Gastrocnemius medialis (tissue), 4 donors: ENCODE measurements around the gene S100A14. TPM values are rescaled to one million over a fixed set of nuclear protein-coding genes. Genes with fewer than 3 reads are reported as not detected.
A peak's percentile ranks its signal among the peaks of the same experiment; 100 is the strongest.

Experiments used
- ATAC-seq, 2 donors: fragments of 150-250 bp; one replicate each; pipeline ENCODE4 v1.9.1; 2016
- DNase-seq, 2 donors: peaks; one replicate each; pipeline ENCODE4 v3.0.0-alpha.2; 2019
- H3K27ac ChIP-seq, 4 donors: fragments of 200-600 bp; sonication (generic); 1 replicate in 1 of 4; 2 replicates in 3 of 4; pipeline ENCODE4 v1.5.1; 2016 to 2018; ENCODE audit warnings: mild to moderate bottlenecking in 2 of 4, moderate library complexity in 1 of 4
- H3K27me3 ChIP-seq, 3 donors: fragments of 200-600 bp; sonication (generic) in 2 of 3; 1 replicate in 1 of 3; 2 replicates in 2 of 3; pipeline versions ENCODE4 v1.5.1 to v1.6.0; 2016 to 2019; ENCODE audit warnings: mild to moderate bottlenecking in 1 of 3, moderate library complexity in 1 of 3
- H3K36me3 ChIP-seq, 2 donors: fragments of 200-600 bp; sonication (generic) in 1 of 2; one replicate each; pipeline ENCODE4 v1.5.1; 2017 to 2018
- H3K4me1 ChIP-seq, 2 donors: fragments of 200-600 bp; sonication (generic) in 1 of 2; one replicate each; pipeline ENCODE4 v1.5.1; 2016 to 2017; ENCODE audit warnings: mild to moderate bottlenecking in 2 of 2
- H3K4me3 ChIP-seq, 4 donors: fragments of 200-600 bp; sonication (generic) in 3 of 4; 1 replicate in 1 of 4; 2 replicates in 3 of 4; pipeline ENCODE4 v1.5.1; 2016 to 2019; ENCODE audit warnings: mild to moderate bottlenecking in 2 of 4
- H3K9me3 ChIP-seq, 3 donors: fragments of 200-600 bp; sonication (generic) in 2 of 3; 1 replicate in 1 of 3; 2 replicates in 2 of 3; pipeline ENCODE4 v1.5.1; 2016 to 2019
- POLR2A ChIP-seq, 2 donors: fragments of 450-650 bp; IDR thresholded peaks; one replicate each; pipeline ENCODE4 v1.6.1; 2017; ENCODE audit warnings: antibody characterized with exemption in 2 of 2, mild to moderate bottlenecking in 2 of 2, moderate library complexity in 2 of 2
- in situ Hi-C, 4 donors: fragments of 200-750 bp; cut with MboI; loops; one replicate each; pipeline versions ENCODE4 v1.15.0 to v1.8.0; 2017; ENCODE audit warnings: low sequenced_read_pairs in 4 of 4
- intact Hi-C: fragments of 100-400 bp; cut with DNase I; formaldehyde crosslinking; loops from one replicate; pipeline ENCODE4 v1.15.1; 2023; ENCODE audit warnings: low total_unique reads
- total RNA-seq, 4 donors: library from RNA; depleted of rRNA; stranded (reverse); fragments of >200 nt; gene quantifications; one replicate each; pipeline versions ENCODE4 v1.1.0 to v1.2.3, GENCODE V29; 2016
- TF ChIP-seq, protein P1 (sequence below), 5 experiments: fragments of 450-650 bp in 3 of 5; fragments of 200-600 bp in 2 of 5; sonication (generic) in 2 of 5; IDR thresholded peaks in 4 of 5; conservative IDR thresholded peaks in 1 of 5; 1 replicate in 4 of 5; 2 replicates in 1 of 5; pipeline ENCODE4 v1.5.1; 2016 to 2019; ENCODE audit warnings: antibody characterized with exemption in 5 of 5, mild to moderate bottlenecking in 3 of 5, moderate library complexity in 3 of 5

The S100A14 gene
- total RNA-seq, 4 donors from 2014 or later: 1.8 TPM; not detected in 3

DNA sequence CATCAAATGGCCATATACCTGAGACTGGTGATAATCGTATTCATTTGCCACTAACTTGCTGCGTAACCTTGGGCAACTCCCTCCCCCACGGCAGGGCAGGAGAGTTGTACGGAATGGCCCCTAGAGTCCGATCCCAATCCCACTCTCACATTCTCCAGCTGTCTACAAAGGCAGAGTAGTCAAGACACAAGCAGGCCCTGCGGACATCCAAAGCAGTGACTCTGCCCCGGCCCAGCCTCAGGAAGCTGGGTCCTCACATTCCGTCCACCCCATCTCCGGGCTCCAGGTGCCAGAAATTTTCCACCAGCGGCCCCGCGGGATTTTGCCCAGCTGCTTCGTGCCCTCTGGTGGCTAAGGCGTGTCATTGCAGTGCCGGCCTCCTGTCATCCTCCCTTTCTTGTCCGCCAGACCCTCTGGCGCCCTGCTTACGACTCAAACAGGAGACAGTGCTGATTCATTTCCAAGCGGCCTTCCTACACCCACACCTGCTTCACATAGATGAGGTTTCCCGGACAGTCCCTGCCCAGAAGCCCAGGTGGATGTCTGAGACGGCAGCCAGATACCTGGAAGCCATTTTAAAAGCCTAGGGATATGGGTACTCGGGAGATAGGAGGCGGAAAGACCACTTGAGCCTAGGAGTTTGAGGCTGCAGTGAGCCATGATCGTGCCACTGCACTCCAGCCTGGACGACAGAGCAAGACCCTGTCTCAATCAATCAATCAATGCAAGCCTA, 47.6 kb downstream of the S100A14 start:
- TF ChIP-seq, protein P1, sequence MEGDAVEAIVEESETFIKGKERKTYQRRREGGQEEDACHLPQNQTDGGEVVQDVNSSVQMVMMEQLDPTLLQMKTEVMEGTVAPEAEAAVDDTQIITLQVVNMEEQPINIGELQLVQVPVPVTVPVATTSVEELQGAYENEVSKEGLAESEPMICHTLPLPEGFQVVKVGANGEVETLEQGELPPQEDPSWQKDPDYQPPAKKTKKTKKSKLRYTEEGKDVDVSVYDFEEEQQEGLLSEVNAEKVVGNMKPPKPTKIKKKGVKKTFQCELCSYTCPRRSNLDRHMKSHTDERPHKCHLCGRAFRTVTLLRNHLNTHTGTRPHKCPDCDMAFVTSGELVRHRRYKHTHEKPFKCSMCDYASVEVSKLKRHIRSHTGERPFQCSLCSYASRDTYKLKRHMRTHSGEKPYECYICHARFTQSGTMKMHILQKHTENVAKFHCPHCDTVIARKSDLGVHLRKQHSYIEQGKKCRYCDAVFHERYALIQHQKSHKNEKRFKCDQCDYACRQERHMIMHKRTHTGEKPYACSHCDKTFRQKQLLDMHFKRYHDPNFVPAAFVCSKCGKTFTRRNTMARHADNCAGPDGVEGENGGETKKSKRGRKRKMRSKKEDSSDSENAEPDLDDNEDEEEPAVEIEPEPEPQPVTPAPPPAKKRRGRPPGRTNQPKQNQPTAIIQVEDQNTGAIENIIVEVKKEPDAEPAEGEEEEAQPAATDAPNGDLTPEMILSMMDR (IDR thresholded peaks at IDR 0.05 in 4 of 5, conservative IDR thresholded peaks at IDR 0.05 in 1 of 5): peak; percentile 97 to 100 (median 99)
- TF ChIP-seq POLR2A (IDR thresholded peaks at IDR 0.05): no peak
- H3K27me3 ChIP-seq: no peaks in the 10 kb centered on the region
- ATAC-seq: peak; percentile 28 to 37
- peak overlapping the region; percentile 87 to 94 (median 92) for H3K27ac ChIP-seq
- intact Hi-C loops (loop anchor here (1.0 to 10.0 kb wide), 5 partner anchors 35 to 419 kb away; partner anchors contain the start of genes ILF2, RAB13 and S100A9), in situ Hi-C loops (loop anchor here in 3 of 4 donors (5.0 to 10.0 kb wide), 2 partner anchors 36 to 54 kb away; no protein-coding TSS in a partner anchor)
- peaks cover 34 to 51% of the 10 kb centered on the region in 2 donors for H3K4me1 ChIP-seq
- H3K36me3 ChIP-seq: no peaks in the 10 kb centered on the region
- peak overlapping the region; percentile 28 to 52 (median 40) for H3K4me3 ChIP-seq
- peak; percentile 78 to 91 for DNase-seq
- no peaks in the 10 kb centered on the region for H3K9me3 ChIP-seq

DNA sequence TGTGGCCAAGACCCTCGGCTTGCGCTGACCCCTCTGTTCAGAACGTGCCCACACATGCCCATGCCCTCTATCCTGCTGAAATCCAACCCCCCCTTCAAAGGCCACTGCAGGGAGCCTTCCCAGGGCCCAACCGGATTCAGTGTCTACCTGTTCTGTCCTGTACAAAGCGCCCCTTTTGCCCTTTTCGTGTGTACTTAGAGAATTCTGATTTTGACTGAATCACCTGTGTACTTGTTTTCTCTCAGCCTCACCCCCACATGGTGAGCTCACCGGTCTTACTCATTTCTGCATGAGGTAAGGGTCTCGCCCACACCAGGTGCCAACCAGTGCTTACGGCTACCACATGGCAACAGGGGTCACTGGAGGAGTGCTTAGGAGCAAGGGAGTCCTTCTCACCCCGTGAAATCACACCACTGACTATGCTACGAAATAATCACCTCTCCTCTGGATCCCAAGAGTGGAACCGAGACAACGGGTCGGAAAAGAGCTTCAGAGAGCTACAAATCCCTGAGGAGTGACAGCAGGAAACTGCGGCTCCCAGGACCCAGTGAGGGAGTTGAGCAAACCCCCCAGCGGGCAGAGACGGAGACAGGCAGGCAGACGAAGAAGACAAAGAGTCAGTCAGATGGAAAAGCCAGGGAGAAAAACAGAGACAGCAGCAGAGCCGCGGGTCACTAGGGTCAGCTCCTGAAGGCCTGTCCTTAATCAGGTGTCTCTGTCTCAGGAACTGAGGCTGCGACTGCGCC, 48.3 kb downstream of the S100A14 start:
- Histone ChIP-seq H3K4me3 (peak overlapping the region; percentile 28 to 52 (median 40)), H3K27ac (peak overlapping the region; percentile 87 to 94 (median 92)), H3K27me3 (no peaks in the 10 kb centered on the region), H3K9me3 (no peaks in the 10 kb centered on the region), H3K36me3 (no peaks in the 10 kb centered on the region), H3K4me1 (peaks cover 34 to 46% of the 10 kb centered on the region in 2 donors)
- intact Hi-C loops (loop anchor here (1.0 to 10.0 kb wide), 5 partner anchors 34 to 420 kb away; partner anchors contain the start of genes ILF2, RAB13 and S100A9), in situ Hi-C loops (loop anchor here in 3 of 4 donors (5.0 to 10.0 kb wide), 2 partner anchors 35 to 53 kb away; no protein-coding TSS in a partner anchor)
- ATAC-seq: no peak
- no peak for DNase-seq
- TF ChIP-seq, protein P1 (IDR thresholded peaks at IDR 0.05 in 4 of 5, conservative IDR thresholded peaks at IDR 0.05 in 1 of 5): no peak
- TF ChIP-seq POLR2A (IDR thresholded peaks at IDR 0.05): no peak

DNA sequence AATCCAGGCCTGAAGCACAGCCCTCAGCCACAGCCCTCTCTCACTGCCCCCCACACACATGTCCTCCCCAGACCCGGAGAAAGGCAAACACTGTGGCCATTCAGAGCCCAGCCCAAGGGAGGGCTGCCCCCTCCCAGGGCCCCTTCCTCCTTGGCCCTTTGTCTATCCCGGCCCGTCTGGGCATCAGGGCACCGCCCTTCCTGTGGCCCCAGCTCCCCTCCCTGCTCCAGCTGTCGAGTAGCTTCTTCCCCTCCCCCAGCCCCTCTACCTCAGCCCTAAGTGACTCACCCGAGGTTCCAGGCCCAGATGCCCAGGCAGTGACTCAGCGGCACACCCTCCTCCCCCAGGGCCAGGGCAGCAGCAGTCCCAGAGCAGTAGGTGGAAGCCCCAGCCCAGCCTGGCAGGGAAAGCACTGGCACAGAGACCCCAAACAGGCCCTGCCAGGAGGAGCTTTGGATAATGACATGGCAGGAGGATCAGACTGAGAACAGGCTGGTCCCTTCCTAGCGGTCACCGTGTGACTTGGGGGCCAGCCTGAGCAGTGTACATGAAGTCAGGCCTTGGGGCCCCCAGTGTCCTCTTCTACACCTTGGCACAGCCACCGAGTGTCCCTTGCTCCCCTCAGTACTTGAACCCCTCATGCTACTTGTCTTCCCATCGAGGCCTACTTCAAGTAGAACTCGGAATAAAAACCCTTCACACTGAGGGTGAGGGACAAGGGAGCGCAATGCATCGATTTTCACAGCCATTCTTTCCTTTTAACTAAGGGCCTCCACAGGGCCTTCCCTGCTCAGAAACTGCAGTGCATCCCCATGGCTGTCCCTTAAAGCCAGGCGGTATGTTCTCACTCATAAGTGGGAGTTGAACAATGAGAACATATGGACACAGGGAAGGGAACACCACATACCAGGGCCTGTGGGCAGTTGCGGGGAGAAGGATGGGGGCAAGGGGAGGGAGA, 49.4 kb downstream of the S100A14 start:
- in situ Hi-C loops (loop anchor here in 3 of 4 donors (5.0 to 10.0 kb wide), 2 partner anchors 34 to 52 kb away; no protein-coding TSS in a partner anchor), intact Hi-C loops (loop anchor here (1.0 to 10.0 kb wide), 5 partner anchors 76 to 421 kb away; partner anchors contain the start of genes ILF2, RAB13 and S100A9)
- Histone ChIP-seq H3K27me3 (no peaks in the 10 kb centered on the region), H3K36me3 (no peaks in the 10 kb centered on the region), H3K27ac (peak overlapping the region; percentile 87 to 94 (median 92)), H3K4me3 (peak overlapping the region in 1 of 4 donors; percentile 8), H3K9me3 (no peaks in the 10 kb centered on the region), H3K4me1 (peaks cover 27 to 38% of the 10 kb centered on the region in 2 donors)
- TF ChIP-seq, protein P1 (IDR thresholded peaks at IDR 0.05 in 4 of 5, conservative IDR thresholded peaks at IDR 0.05 in 1 of 5): no peak
- TF ChIP-seq POLR2A (IDR thresholded peaks at IDR 0.05): peak; percentile 48 to 53
- peak; percentile 98 to 100 for DNase-seq
- ATAC-seq: peak; percentile 78 to 84
